Measurements from ENCODE around the gene ADCY9. TPM values are rescaled to one million over a fixed set of nuclear protein-coding genes. Genes with fewer than 3 reads are reported as not detected.
"Not testable (repeated sequence)": the region's sequence is repeated elsewhere in the genome, so short reads cannot be mapped to it uniquely, and the experiment has no call there.

Gene ADCY9
- polyA plus RNA-seq, 1 donor (not counting 4 experiments of a cell fraction or from before 2014, with no cell fraction given), result 3.0 TPM

DNA sequence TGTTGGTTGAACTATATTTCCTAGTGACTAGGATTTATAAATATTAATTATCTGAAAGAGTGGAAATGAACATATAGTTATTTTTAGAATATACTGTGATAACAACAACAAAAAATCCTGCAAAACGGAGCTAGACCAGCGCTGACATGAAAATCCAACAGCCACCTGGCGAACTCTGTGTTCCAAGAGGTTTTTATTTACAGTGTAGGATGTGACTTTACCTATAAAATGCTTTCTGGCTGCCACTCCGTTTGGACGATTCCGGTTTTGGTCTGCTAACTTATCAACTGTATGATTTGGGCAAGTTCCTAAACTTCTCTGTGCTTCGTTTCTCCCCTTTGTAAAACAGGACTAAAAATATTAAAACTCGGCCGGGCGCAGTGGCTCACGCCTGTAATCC lies 73.7 kb downstream of the ADCY9 start:
- DNase-seq (ENCODE audit: low read depth, low spot score) (no peak), FAIRE-seq (no peak)
- Histone ChIP-seq H3K27me3 (ENCODE audit: control insufficient read depth, extremely low read depth, insufficient read depth, low read length) (no peaks in the 10 kb centered on the region), H3K9me1 (ENCODE audit: control insufficient read depth, extremely low read depth, insufficient read depth, low read length) (no peaks in the 10 kb centered on the region), H3K79me2 (ENCODE audit: control insufficient read depth, insufficient read depth, low read length) (no peaks in the 10 kb centered on the region), H2AFZ (ENCODE audit: control insufficient read depth, low read length) (no peak overlapping the region), H3K4me2 (ENCODE audit: control insufficient read depth, extremely low read depth, insufficient read depth, low read depth, low read length) (no peak overlapping the region), H3K36me3 (ENCODE audit: control insufficient read depth in 2 of 2, extremely low read depth in 1 of 2, insufficient read depth in 2 of 2, low read length in 2 of 2) (no peaks in the 10 kb centered on the region), H3K9me3 (ENCODE audit: control insufficient read depth, low read depth, low read length) (no peaks in the 10 kb centered on the region), H3K4me3 (ENCODE audit: control insufficient read depth in 2 of 3, extremely low read depth in 1 of 3, insufficient read depth in 2 of 3, low read depth in 1 of 3, low read length in 3 of 3) (no peak overlapping the region), H3K9ac (ENCODE audit: control insufficient read depth, extremely low read depth, insufficient read depth, low read length) (no peak overlapping the region), H3K4me1 (ENCODE audit: control insufficient read depth, extremely low read depth, insufficient read depth, low read length) (no peaks in the 10 kb centered on the region), H3K27ac (ENCODE audit: control insufficient read depth, insufficient read depth, low read length) (no peak overlapping the region), H4K20me1 (ENCODE audit: control insufficient read depth, extremely low read depth, insufficient read depth, low read length) (no peaks in the 10 kb centered on the region)
- dilution Hi-C loops (cut with MboI; ENCODE audit: extremely low pct_ligation_motif_present, low sequenced_read_pairs), result no loop called here
- TF ChIP-seq CTCF (optimal IDR thresholded peaks at IDR 0.05 in 1 of 3, IDR thresholded peaks at IDR 0.05 in 1 of 3, conservative IDR thresholded peaks at IDR 0.05 in 1 of 3; ENCODE audit: extremely low read depth in 1 of 3, insufficient read depth in 2 of 3, low read length in 3 of 3) (no peak), EZH2 (IDR thresholded peaks at IDR 0.05; ENCODE audit: low read length) (no peak)

DNA sequence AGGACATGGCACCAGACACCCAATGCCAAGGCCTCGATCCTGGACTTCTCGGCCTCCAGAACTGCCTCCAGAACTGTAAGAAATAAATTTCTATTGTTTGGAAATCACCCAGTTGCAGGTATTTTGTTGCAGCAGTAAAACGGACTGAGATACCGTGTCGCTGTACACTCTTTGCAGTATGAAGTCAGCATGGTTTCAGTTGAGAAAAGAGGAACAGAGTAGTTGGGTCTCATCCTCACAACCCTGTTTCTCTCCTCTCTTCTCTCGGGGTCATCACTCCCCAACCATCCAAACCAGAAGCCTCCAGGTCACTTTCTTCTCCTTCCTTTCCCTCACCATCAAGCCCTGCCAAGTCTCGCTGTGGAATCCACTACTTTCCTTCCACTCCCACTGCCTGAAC lies 77.8 kb downstream of the ADCY9 start:
- no peaks in the 10 kb centered on the region for H3K36me3 ChIP-seq (ENCODE audit: control insufficient read depth in 2 of 2, extremely low read depth in 1 of 2, insufficient read depth in 2 of 2, low read length in 2 of 2)
- H3K9me1 ChIP-seq (ENCODE audit: control insufficient read depth, extremely low read depth, insufficient read depth, low read length), result no peaks in the 10 kb centered on the region
- H3K9me3 ChIP-seq (ENCODE audit: control insufficient read depth, low read depth, low read length), result no peaks in the 10 kb centered on the region
- H3K4me3 ChIP-seq (ENCODE audit: control insufficient read depth in 2 of 3, extremely low read depth in 1 of 3, insufficient read depth in 2 of 3, low read depth in 1 of 3, low read length in 3 of 3), result no peak overlapping the region
- H3K27me3 ChIP-seq (ENCODE audit: control insufficient read depth, extremely low read depth, insufficient read depth, low read length), result no peaks in the 10 kb centered on the region
- no peak for TF ChIP-seq CTCF (optimal IDR thresholded peaks at IDR 0.05 in 1 of 3, IDR thresholded peaks at IDR 0.05 in 1 of 3, conservative IDR thresholded peaks at IDR 0.05 in 1 of 3; ENCODE audit: extremely low read depth in 1 of 3, insufficient read depth in 2 of 3, low read length in 3 of 3)
- no peak for TF ChIP-seq EZH2 (IDR thresholded peaks at IDR 0.05; ENCODE audit: low read length)
- H3K79me2 ChIP-seq (ENCODE audit: control insufficient read depth, insufficient read depth, low read length), result no peaks in the 10 kb centered on the region
- dilution Hi-C loops (cut with MboI; ENCODE audit: extremely low pct_ligation_motif_present, low sequenced_read_pairs), result no loop called here
- FAIRE-seq (no peak), DNase-seq (ENCODE audit: low read depth, low spot score) (no peak)
- no peak overlapping the region for H3K4me2 ChIP-seq (ENCODE audit: control insufficient read depth, extremely low read depth, insufficient read depth, low read depth, low read length)
- no peak overlapping the region for H2AFZ ChIP-seq (ENCODE audit: control insufficient read depth, low read length)
- no peak overlapping the region for H3K27ac ChIP-seq (ENCODE audit: control insufficient read depth, insufficient read depth, low read length)
- H3K4me1 ChIP-seq (ENCODE audit: control insufficient read depth, extremely low read depth, insufficient read depth, low read length), result no peaks in the 10 kb centered on the region
- no peaks in the 10 kb centered on the region for H4K20me1 ChIP-seq (ENCODE audit: control insufficient read depth, extremely low read depth, insufficient read depth, low read length)
- H3K9ac ChIP-seq (ENCODE audit: control insufficient read depth, extremely low read depth, insufficient read depth, low read length), result no peak overlapping the region

DNA sequence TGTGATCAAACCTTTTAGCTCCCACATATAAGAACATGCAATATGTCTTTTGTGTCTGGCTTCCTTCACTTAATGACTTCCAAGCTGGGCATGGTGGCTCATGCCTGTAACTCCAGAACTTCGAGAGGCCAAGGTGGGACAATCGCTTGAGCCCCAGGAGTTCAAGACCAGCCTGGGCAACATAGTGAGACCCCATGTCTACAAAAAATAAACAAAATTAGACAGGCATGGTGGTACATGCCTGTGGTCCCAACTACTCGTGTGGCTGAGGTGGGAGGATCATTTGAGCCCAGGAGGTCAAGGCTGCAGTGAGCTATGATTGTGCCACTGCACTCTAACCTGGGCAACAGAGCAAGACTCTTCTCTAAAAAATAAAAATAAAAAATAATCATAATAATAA lies 79.3 kb downstream of the ADCY9 start:
- H3K4me3 ChIP-seq (ENCODE audit: control insufficient read depth in 2 of 3, extremely low read depth in 1 of 3, insufficient read depth in 2 of 3, low read depth in 1 of 3, low read length in 3 of 3); H3K79me2 ChIP-seq (ENCODE audit: control insufficient read depth, insufficient read depth, low read length); FAIRE-seq: not testable (repeated sequence)

More for the DNA sequence above, 79.3 kb downstream of the ADCY9 start:
- H3K4me1 ChIP-seq (ENCODE audit: control insufficient read depth, extremely low read depth, insufficient read depth, low read length); H4K20me1 ChIP-seq (ENCODE audit: control insufficient read depth, extremely low read depth, insufficient read depth, low read length); DNase-seq (ENCODE audit: low read depth, low spot score); H3K9me3 ChIP-seq (ENCODE audit: control insufficient read depth, low read depth, low read length); H3K27ac ChIP-seq (ENCODE audit: control insufficient read depth, insufficient read depth, low read length); H2AFZ ChIP-seq (ENCODE audit: control insufficient read depth, low read length); H3K36me3 ChIP-seq (ENCODE audit: control insufficient read depth in 2 of 2, extremely low read depth in 1 of 2, insufficient read depth in 2 of 2, low read length in 2 of 2); H3K27me3 ChIP-seq (ENCODE audit: control insufficient read depth, extremely low read depth, insufficient read depth, low read length); dilution Hi-C loops (cut with MboI; ENCODE audit: extremely low pct_ligation_motif_present, low sequenced_read_pairs); H3K9me1 ChIP-seq (ENCODE audit: control insufficient read depth, extremely low read depth, insufficient read depth, low read length); H3K9ac ChIP-seq (ENCODE audit: control insufficient read depth, extremely low read depth, insufficient read depth, low read length); H3K4me2 ChIP-seq (ENCODE audit: control insufficient read depth, extremely low read depth, insufficient read depth, low read depth, low read length): not testable (repeated sequence)
